GM06990 (cell line): Measurements from ENCODE around the gene TP53I3.

Experiments used
- DNase-seq: peaks from one replicate; pipeline ENCODE4 v3.0.0-alpha.2; 2011; ENCODE audit not compliant: insufficient read length; ENCODE audit errors: extremely low read depth
- H3K27me3 ChIP-seq: replicated peaks from 2 replicates; pipeline ENCODE4 v1.6.0; 2011; ENCODE audit warnings: low read length; ENCODE audit not compliant: control insufficient read depth, insufficient read depth
- H3K36me3 ChIP-seq: 2 replicates; pipeline ENCODE4 v1.5.1; 2011; ENCODE audit warnings: low read length; ENCODE audit not compliant: control insufficient read depth, insufficient read depth
- H3K4me3 ChIP-seq: replicated peaks from 2 replicates; pipeline ENCODE4 v1.5.1; 2011; ENCODE audit warnings: low read depth, mild to moderate bottlenecking, control low read depth, low read length
- CTCF ChIP-seq: IDR thresholded peaks from 2 replicates; pipeline ENCODE4 v1.5.1; 2011; ENCODE audit warnings: low read length, control low read depth, mild to moderate bottlenecking, inconsistent platforms; ENCODE audit not compliant: insufficient read depth, poor library complexity, severe bottlenecking

Gene TP53I3

GRCh38 chr2:24084386-24085199 lies at the start of gene TP53I3:
TSS of gene TP53I3 (minus strand) at chr2:24084834. CDS start at chr2:24084326, 508 bp downstream.
- Histone ChIP-seq H3K36me3 (peaks cover 3% of the 10 kb centered on the region), H3K27me3 (no peaks in the 10 kb centered on the region), H3K4me3 (peak within 1 kb of the TSS; percentile 77)
- peak; percentile 28 for TF ChIP-seq CTCF
- DNase-seq = peak; percentile 88

GRCh38 chr2:24132543-24132942 lies 47.9 kb upstream of the TP53I3 start:
- H3K27me3 ChIP-seq = no peaks in the 10 kb centered on the region
- H3K36me3 ChIP-seq = no peaks in the 10 kb centered on the region
- TF ChIP-seq CTCF = no peak
- no peak for DNase-seq
- H3K4me3 ChIP-seq = no peak overlapping the region

GRCh38 chr2:24125956-24126355 lies 41.3 kb upstream of the TP53I3 start:
- TF ChIP-seq CTCF = no peak
- no peak for DNase-seq
- Histone ChIP-seq H3K27me3 (no peaks in the 10 kb centered on the region), H3K36me3 (no peaks in the 10 kb centered on the region), H3K4me3 (no peak overlapping the region)

DNA sequence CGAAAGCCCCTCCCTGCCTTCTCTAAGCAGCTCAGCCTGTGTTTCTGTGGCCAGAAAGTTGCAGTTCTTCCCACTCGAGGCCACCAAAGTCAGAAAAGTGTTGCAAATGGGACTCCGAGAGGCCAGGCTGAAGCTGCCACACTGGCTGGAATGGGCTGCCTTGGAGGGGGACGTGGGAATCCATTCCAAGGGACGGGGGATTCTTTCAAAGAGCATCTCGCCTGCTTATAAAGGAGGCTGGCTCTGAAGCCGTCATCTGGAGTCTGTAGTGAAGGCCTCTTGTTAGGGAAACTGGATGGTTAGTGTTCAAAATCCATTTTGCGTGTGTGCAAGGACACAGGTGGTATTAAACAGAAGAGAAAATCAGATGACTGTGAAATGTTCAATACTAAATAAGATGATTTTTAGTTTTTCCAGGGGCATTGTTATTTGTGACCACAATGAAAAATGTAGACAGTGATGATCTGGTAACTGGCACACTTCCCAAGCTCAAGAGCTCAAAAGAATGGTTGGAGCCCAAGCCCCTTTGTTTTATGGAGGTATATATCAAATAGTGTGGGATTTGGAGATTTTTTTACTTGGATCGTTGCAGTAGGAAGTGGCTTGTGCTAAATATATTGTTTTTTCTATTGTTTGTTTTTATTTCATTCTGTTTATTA lies 39.4 kb upstream of the TP53I3 start:
- TF ChIP-seq CTCF = no peak
- no peaks in the 10 kb centered on the region for H3K27me3 ChIP-seq
- H3K36me3 ChIP-seq = no peaks in the 10 kb centered on the region
- no peak for DNase-seq
- H3K4me3 ChIP-seq = peak overlapping the region; percentile 69

DNA sequence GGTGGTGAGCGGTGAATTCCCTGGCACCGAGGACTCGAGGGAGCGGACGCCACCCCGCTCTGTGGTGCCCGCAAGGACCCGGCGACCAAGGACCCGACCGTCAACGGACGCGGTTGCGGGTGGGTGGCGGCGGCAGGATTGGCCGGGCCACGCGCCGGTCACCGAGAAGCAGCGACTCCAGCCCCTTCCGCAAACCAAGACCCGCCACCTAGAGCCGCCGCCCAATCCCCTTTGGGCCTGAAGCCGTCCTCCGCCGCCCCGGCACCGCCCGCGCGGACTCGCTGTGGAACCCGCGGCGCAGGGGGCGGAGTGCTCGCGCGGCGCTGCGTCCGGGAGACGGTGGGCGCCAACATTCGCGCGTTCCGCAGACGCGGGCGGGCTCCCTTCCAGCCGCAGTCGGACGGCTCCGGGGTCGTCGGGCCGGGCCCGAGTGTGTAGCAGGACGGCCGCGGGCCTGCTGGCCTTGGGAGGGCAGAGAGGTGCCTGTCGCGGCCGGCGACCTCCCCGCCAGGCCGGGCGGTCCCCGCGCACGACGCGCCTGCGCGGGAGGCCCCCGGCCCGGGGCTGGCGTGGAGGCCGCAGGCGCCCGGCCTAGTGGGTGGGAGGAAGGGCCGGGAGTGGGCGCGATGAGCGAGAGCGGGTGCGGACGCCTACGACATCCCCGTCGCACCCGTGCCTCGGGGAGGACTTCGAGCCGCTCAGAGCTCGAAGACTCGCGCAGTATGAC lies 38.7 kb upstream of the TP53I3 start, which contains the start of the genes FAM228B and PFN4:
Gene FAM228B (plus strand): TSS at position 275 of the 727 bp plus-strand sequence. CDS start 893 bp downstream, outside the sequence.
Gene PFN4 (minus strand): TSS at position 140 of the 727 bp plus-strand sequence. CDS start 799 bp downstream, outside the sequence.
- DNase-seq = peak; percentile 92
- H3K27me3 ChIP-seq = no peaks in the 10 kb centered on the region
- H3K36me3 ChIP-seq = no peaks in the 10 kb centered on the region
- peak within 1 kb of the TSS; percentile 69 for H3K4me3 ChIP-seq
- TF ChIP-seq CTCF = no peak
